Lung (tissue), 12 donors: ENCODE measurements around the gene HNRNPH2. TPM values are rescaled to one million over a fixed set of nuclear protein-coding genes. Genes with fewer than 3 reads are reported as not detected.

Experiments used
- ATAC-seq: fragments of 200-7000 bp; cut with Tn5 transposase; one replicate; pipeline ENCODE4 v1.9.1; 2020; ENCODE audit warnings: moderate number of reproducible peaks; ENCODE audit not compliant: insufficient read depth, low FRiP score
- DNase-seq, 3 donors: peaks; one replicate each; pipeline ENCODE4 v3.0.0-alpha.2; 2013 to 2017
- H3K27ac ChIP-seq, 2 donors: one replicate each; pipeline ENCODE4 v1.5.1; 2013; ENCODE audit warnings: mild to moderate bottlenecking in 2 of 2, moderate library complexity in 2 of 2, control low read depth in 1 of 2, inconsistent platforms in 1 of 2, low read depth in 1 of 2, low read length in 1 of 2
- H3K27me3 ChIP-seq, 3 donors: one replicate each; pipeline ENCODE4 v1.5.1; 2013; ENCODE audit warnings: low read length in 2 of 3; ENCODE audit not compliant: control insufficient read depth in 3 of 3, insufficient read depth in 3 of 3
- H3K36me3 ChIP-seq, 4 donors: one replicate each; pipeline ENCODE4 v1.5.1; 2013; ENCODE audit warnings: low read length in 4 of 4, mild to moderate bottlenecking in 1 of 4, moderate library complexity in 1 of 4; ENCODE audit not compliant: control insufficient read depth in 4 of 4, insufficient read depth in 4 of 4
- H3K4me1 ChIP-seq, 5 donors: one replicate each; pipeline ENCODE4 v1.5.1; 2013; ENCODE audit warnings: low read length in 5 of 5, mild to moderate bottlenecking in 2 of 5, moderate library complexity in 1 of 5; ENCODE audit not compliant: control insufficient read depth in 5 of 5, insufficient read depth in 5 of 5
- H3K4me3 ChIP-seq: one replicate; pipeline ENCODE4 v1.5.1; 2013; ENCODE audit warnings: mild to moderate bottlenecking, control low read depth, moderate library complexity
- H3K9ac ChIP-seq, 2 donors: one replicate each; pipeline ENCODE4 v1.5.1; 2013; ENCODE audit warnings: low read length in 2 of 2, control low read depth in 1 of 2; ENCODE audit not compliant: insufficient read depth in 1 of 2
- H3K9me3 ChIP-seq, 4 donors: one replicate each; pipeline ENCODE4 v1.5.1; 2013; ENCODE audit warnings: low read length in 3 of 4, mild to moderate bottlenecking in 1 of 4, moderate library complexity in 1 of 4; ENCODE audit not compliant: control insufficient read depth in 4 of 4, insufficient read depth in 3 of 4
- CTCF ChIP-seq: IDR thresholded peaks from 2 replicates; pipeline ENCODE4 v1.5.1; 2012; ENCODE audit warnings: mild to moderate bottlenecking; ENCODE audit errors: control extremely low read depth, extremely low read depth
- WGBS, 2 donors: extraction: QIAGEN DNeasy Blood & Tissue Kit; methylation state at CpG; one replicate each; pipeline ENCODE4 v1.1.7; 2013; 5-methylcytosine and 5-hydroxymethylcytosine counted together
- polyA plus RNA-seq, 2 donors: library from polyadenylated mRNA; stranded (reverse); fragments of 200-250 nt; gene quantifications; one replicate each; pipeline ENCODE4 v1.2.1, GENCODE V29; 2013
- total RNA-seq, 2 donors: library from RNA; depleted of rRNA in 1 of 2; stranded (reverse); fragments of >200 nt in 1 of 2; gene quantifications; one replicate each; pipeline ENCODE4 v1.2.1, GENCODE V29; 2014 to 2021
- donor health status: control.
- donor health status: control.
- donor health status: Bipolar disorder and iron deficiency.
- donor health status: healthy.
- donor health status: DM: yes; HTN: yes; CAD: no.

HNRNPH2 gene
- total and polyA plus RNA-seq, 4 donors, result 38.0 to 102 (median 72.7) TPM

DNA sequence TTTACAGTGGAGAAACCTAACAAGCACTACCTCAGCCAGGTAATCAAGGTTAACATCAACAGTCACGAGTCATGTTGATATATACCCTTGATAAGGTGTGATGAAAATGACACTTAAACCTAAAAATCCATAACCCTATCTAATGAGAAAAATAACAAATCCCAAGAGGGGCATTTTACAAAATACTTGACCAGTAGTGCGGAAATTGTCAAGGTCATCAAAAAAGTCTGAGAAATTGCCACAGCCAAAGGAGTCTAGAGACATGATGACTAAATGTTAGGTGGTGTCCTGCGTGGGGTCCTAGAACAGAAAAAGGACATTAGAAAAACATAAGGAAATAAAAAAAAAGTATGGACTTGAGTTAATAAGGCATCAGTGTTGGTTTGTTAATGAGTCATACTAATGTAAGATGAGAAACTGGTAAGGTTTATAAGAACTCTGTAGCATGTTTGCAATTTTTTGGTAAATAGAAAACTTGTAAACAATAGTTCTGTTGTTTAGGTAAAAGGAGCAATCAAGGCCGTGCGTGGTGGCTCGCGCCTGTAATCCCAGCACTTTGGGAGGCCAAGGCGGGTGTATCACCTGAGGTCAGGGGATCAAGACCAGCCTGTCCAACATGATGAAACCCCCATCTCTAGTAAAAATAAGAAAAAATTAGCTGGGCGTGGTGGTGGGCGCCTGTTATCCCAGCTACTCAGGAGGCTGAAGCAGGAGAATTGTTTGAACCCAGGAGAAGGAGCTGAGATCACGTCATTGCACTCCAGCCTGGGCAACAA, 14.3 kb upstream of the HNRNPH2 start:
- Histone ChIP-seq H3K9me3 (no peaks in the 10 kb centered on the region), H3K9ac (no peak overlapping the region), H3K4me1 (peaks cover 0 to 9% (median 0%) of the 10 kb centered on the region in 5 donors), H3K27me3 (peaks cover 0 to 3% (median 2%) of the 10 kb centered on the region in 3 donors), H3K36me3 (peaks cover 0 to 4% (median under 1%) of the 10 kb centered on the region in 4 donors), H3K27ac (no peak overlapping the region), H3K4me3 (no peak overlapping the region)
- DNase-seq, result no peak
- ATAC-seq, result no peak
- 87 to 90% methylated on average over 11 of the region's 11 CpGs for WGBS, 2 donors
- TF ChIP-seq CTCF, result no peak

DNA sequence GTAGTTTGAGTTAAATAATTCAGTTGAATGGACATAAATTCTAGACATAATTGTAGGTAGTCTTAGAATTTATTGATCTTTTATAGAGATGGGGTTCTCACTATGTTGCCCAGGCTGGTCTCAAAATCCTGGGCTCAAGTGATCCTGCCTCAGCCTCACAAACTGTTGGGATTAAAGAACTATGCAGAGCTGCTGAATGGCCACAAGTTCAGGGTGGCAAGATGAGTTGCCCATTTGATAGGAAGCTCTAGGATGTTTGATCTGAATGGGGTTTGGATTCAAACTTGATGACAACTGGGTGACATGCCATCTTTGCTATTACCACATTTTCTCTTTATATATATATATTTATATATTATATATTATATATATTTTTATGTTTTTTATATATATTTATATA, 13.7 kb upstream of the HNRNPH2 start:
- H3K9ac ChIP-seq, result no peak overlapping the region
- no peak overlapping the region for H3K27ac ChIP-seq
- no peak for DNase-seq
- no peaks in the 10 kb centered on the region for H3K9me3 ChIP-seq
- no peak for TF ChIP-seq CTCF
- H3K36me3 ChIP-seq, result peaks cover 0 to 4% (median under 1%) of the 10 kb centered on the region in 4 donors
- H3K4me1 ChIP-seq, result peaks cover 0 to 9% (median 0%) of the 10 kb centered on the region in 5 donors
- peaks cover 0 to 3% (median 2%) of the 10 kb centered on the region in 3 donors for H3K27me3 ChIP-seq
- ATAC-seq, result no peak
- no peak overlapping the region for H3K4me3 ChIP-seq

GRCh38 chrX:101395789-101396188, 12.2 kb upstream of the HNRNPH2 start:
- peaks cover 0 to 4% (median under 1%) of the 10 kb centered on the region in 4 donors for H3K36me3 ChIP-seq
- no peak overlapping the region for H3K27ac ChIP-seq
- no peak for TF ChIP-seq CTCF
- 20 to 72% methylated on average over 1 of the region's 1 CpG for WGBS, 2 donors
- DNase-seq, result no peak
- peaks cover 0 to 9% (median 0%) of the 10 kb centered on the region in 5 donors for H3K4me1 ChIP-seq
- H3K27me3 ChIP-seq, result peaks cover 0 to 3% (median 2%) of the 10 kb centered on the region in 3 donors
- H3K9ac ChIP-seq, result no peak overlapping the region
- ATAC-seq, result no peak
- H3K9me3 ChIP-seq, result no peaks in the 10 kb centered on the region
- H3K4me3 ChIP-seq, result no peak overlapping the region
